Esophagus squamous epithelium (tissue), 4 donors: ENCODE measurements around the gene LTB.

Experiments used
- CTCF ChIP-seq, 6 experiments: fragments of 450-650 bp in 4 of 6; fragments of 200-600 bp in 2 of 6; sonication (generic) in 2 of 6; IDR thresholded peaks; one replicate each; pipeline ENCODE4 v1.5.1; 2016 to 2019; ENCODE audit warnings: antibody characterized with exemption in 6 of 6, mild to moderate bottlenecking in 4 of 6, moderate library complexity in 4 of 6
- POLR2A ChIP-seq, 4 donors: fragments of 450-650 bp; IDR thresholded peaks; one replicate each; pipeline ENCODE4 v1.6.1; 2017; ENCODE audit warnings: antibody characterized with exemption in 4 of 4, mild to moderate bottlenecking in 4 of 4, moderate library complexity in 3 of 4

- TF ChIP-seq CTCF (IDR thresholded peaks at IDR 0.05) (no peak), POLR2A (IDR thresholded peaks at IDR 0.05) (no peak)
Observed at GRCh38 chr6:31576897-31577578, 5.2 kb downstream of the LTB start.
